A673 (cell line): ENCODE data around the gene PPP2R5D. TPM values are rescaled to one million over a fixed set of nuclear protein-coding genes. Genes with fewer than 3 reads are reported as not detected.

Source experiments
- BruUV-seq: library from RNA; stranded (reverse); fragments of 400-500 nt; replicated peaks from 2 replicates; lab custom pipeline; 2021; lab: Mats Ljungman, UMichigan
- CTCF ChIA-PET: fragments of 300-600 bp; sonication (Branson Sonifier 250); formaldehyde crosslinking; loops from one replicate; lab custom pipeline; 2022; ENCODE audit warnings: antibody characterized with exemption; lab: Charles Lee
- POLR2A ChIA-PET: fragments of 300-600 bp; sonication (Branson Sonifier 250); formaldehyde crosslinking; loops from one replicate; lab custom pipeline; 2022; ENCODE audit warnings: antibody characterized with exemption; ENCODE audit not compliant: low non-redundant PET; lab: Charles Lee
- DNase-seq: peaks from one replicate; pipeline ENCODE4 v3.0.0-alpha.2; 2015; ENCODE audit warnings: low spot score
- H3K27ac ChIP-seq: fragments of 200-600 bp; sonication (generic); 2 replicates; pipeline ENCODE4 v1.5.1; 2016; ENCODE audit warnings: mixed run types, low read depth, mild to moderate bottlenecking, mixed read lengths, antibody characterized with exemption, low read length; ENCODE audit not compliant: poor library complexity, severe bottlenecking
- H3K27me3 ChIP-seq: fragments of 200-600 bp; sonication (generic); replicated peaks from 2 replicates; pipeline ENCODE4 v1.6.1; 2017; ENCODE audit warnings: mixed run types, low read depth, mild to moderate bottlenecking, mixed read lengths, antibody characterized with exemption, low read length; ENCODE audit not compliant: insufficient read depth, poor library complexity
- H3K36me3 ChIP-seq: fragments of 200-600 bp; sonication (generic); 2 replicates; pipeline ENCODE4 v1.6.1; 2016; ENCODE audit warnings: mixed run types, mild to moderate bottlenecking, mixed read lengths, antibody characterized with exemption, low read length; ENCODE audit not compliant: insufficient read depth, poor library complexity, severe bottlenecking
- H3K4me1 ChIP-seq: fragments of 200-600 bp; sonication (generic); 2 replicates; pipeline ENCODE4 v1.6.1; 2017; ENCODE audit warnings: mixed run types, mild to moderate bottlenecking, mixed read lengths, antibody characterized with exemption, low read length; ENCODE audit not compliant: insufficient read depth, poor library complexity, severe bottlenecking
- H3K4me3 ChIP-seq: fragments of 200-600 bp; sonication (generic); 2 replicates; pipeline ENCODE4 v1.5.1; 2016; ENCODE audit warnings: low read depth, mixed run types, mild to moderate bottlenecking, mixed read lengths, low read length; ENCODE audit not compliant: poor library complexity, severe bottlenecking
- H3K9me3 ChIP-seq: fragments of 200-600 bp; sonication (generic); 2 replicates; pipeline ENCODE4 v1.6.1; 2016; ENCODE audit warnings: mixed run types, low read depth, mild to moderate bottlenecking, mixed read lengths, antibody characterized with exemption, low read length; ENCODE audit not compliant: poor library complexity, severe bottlenecking
- CTCF ChIP-seq: fragments of 300-800, 200-600 bp; sonication (generic); conservative IDR thresholded peaks from 2 replicates; pipeline ENCODE4 v1.5.1; 2017; ENCODE audit warnings: low read depth, mild to moderate bottlenecking, antibody characterized with exemption, low read length, moderate library complexity, mixed read lengths
- EZH2 ChIP-seq: fragments of 200-600 bp; sonication (generic); IDR thresholded peaks from 2 replicates; pipeline ENCODE4 v1.6.1; 2017; ENCODE audit warnings: borderline replicate concordance, low read depth, mild to moderate bottlenecking, mixed read lengths, antibody characterized with exemption, low read length; ENCODE audit not compliant: poor library complexity, severe bottlenecking
- intact Hi-C: fragments of 100-400 bp; cut with micrococcal nuclease; formaldehyde crosslinking; loops from one replicate; pipeline ENCODE4 v1.10.0; 2022; ENCODE audit not compliant: unreplicated experiment
- total RNA-seq: library from RNA; stranded (reverse); gene quantifications from 2 replicates; pipeline ENCODE4 v1.2.3, GENCODE V29; 2021

PPP2R5D gene
- total RNA-seq, 1 experiment from 2014 or later: 73.6 TPM

DNA sequence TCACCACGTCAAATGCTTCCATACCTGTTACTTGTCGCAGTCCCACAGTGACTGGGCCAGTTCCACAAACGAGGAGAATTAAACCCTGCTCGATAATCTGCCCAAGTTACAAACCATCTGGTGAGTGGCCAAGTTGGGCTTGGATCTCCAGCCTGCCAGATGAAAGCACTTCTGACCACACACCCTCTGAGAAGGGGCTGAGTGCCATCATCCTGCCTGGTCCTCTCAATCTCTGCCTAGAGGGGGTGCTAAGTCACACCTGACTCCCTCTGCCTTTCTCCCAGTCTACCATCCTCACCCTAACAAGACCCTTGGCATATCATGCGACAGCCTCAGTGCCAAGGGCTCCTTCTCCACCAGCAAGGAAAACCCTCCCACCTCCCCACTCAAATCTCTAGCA is 52.8 kb downstream of the PPP2R5D start:
- intact Hi-C loops: no loop called here
- no peaks in the 10 kb centered on the region for H3K4me1 ChIP-seq
- no peak overlapping the region for H3K4me3 ChIP-seq
- POLR2A ChIA-PET: interaction anchor here (0.7 kb wide), 1 partner anchor 812 kb away, joined by 6 read pairs; no protein-coding TSS in a partner anchor
- no peaks in the 10 kb centered on the region for H3K9me3 ChIP-seq
- no peaks in the 10 kb centered on the region for H3K27me3 ChIP-seq
- CTCF ChIA-PET: no interaction called here
- H3K27ac ChIP-seq: no peak overlapping the region
- DNase-seq: no peak
- no peak for TF ChIP-seq EZH2
- TF ChIP-seq CTCF: no peak
- BruUV-seq: no TSS peak
- peaks cover 52% of the 10 kb centered on the region for H3K36me3 ChIP-seq

DNA sequence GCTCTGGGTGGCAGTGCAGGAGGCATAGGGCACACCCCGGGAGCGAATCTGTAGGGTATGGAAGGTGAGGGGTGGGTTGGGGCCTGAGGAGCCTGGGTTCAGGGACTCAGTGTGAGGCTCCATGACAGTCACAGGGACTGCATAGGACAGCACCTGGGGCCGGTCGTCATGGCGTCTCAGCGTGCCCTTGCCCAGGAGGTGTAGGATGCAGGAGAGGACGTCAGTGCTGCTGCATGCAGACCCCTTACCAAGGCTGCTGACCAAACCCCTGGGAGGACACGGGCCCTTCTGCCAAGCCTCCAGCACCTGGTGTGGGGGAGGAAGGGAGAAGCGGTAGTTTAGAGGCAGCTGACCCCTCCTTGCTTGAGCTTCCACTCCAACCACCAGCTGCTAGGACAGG is 53.3 kb downstream of the PPP2R5D start:
- ChIA-PET POLR2A (no interaction called here), CTCF (no interaction called here)
- no peak overlapping the region for H3K4me3 ChIP-seq
- H3K27ac ChIP-seq: no peak overlapping the region
- DNase-seq: no peak
- H3K9me3 ChIP-seq: no peaks in the 10 kb centered on the region
- no peaks in the 10 kb centered on the region for H3K4me1 ChIP-seq
- no TSS peak for BruUV-seq
- intact Hi-C loops: no loop called here
- no peaks in the 10 kb centered on the region for H3K27me3 ChIP-seq
- peaks cover 47% of the 10 kb centered on the region for H3K36me3 ChIP-seq
- TF ChIP-seq CTCF (no peak), EZH2 (no peak)

GRCh38 chr6:43038727-43039126 is 54.4 kb downstream of the PPP2R5D start:
- Histone ChIP-seq H3K36me3 (peaks cover 49% of the 10 kb centered on the region), H3K27me3 (no peaks in the 10 kb centered on the region), H3K9me3 (no peaks in the 10 kb centered on the region), H3K4me1 (no peaks in the 10 kb centered on the region), H3K4me3 (no peak overlapping the region), H3K27ac (no peak overlapping the region)
- POLR2A ChIA-PET: interaction anchor here (0.5 kb wide), 1 partner anchor 159 kb away, joined by 3 read pairs; no protein-coding TSS in a partner anchor
- no peak for TF ChIP-seq EZH2
- TF ChIP-seq CTCF: no peak
- no peak for DNase-seq
- BruUV-seq: no TSS peak
- intact Hi-C loops: no loop called here
- CTCF ChIA-PET: no interaction called here
